ENCODE measurements around the gene ENDOD1.
"Not testable (repeated sequence)": the region's sequence is repeated elsewhere in the genome, so short reads cannot be mapped to it uniquely, and the experiment has no call there.

The ENDOD1 gene, protein sequence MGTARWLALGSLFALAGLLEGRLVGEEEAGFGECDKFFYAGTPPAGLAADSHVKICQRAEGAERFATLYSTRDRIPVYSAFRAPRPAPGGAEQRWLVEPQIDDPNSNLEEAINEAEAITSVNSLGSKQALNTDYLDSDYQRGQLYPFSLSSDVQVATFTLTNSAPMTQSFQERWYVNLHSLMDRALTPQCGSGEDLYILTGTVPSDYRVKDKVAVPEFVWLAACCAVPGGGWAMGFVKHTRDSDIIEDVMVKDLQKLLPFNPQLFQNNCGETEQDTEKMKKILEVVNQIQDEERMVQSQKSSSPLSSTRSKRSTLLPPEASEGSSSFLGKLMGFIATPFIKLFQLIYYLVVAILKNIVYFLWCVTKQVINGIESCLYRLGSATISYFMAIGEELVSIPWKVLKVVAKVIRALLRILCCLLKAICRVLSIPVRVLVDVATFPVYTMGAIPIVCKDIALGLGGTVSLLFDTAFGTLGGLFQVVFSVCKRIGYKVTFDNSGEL

DNA sequence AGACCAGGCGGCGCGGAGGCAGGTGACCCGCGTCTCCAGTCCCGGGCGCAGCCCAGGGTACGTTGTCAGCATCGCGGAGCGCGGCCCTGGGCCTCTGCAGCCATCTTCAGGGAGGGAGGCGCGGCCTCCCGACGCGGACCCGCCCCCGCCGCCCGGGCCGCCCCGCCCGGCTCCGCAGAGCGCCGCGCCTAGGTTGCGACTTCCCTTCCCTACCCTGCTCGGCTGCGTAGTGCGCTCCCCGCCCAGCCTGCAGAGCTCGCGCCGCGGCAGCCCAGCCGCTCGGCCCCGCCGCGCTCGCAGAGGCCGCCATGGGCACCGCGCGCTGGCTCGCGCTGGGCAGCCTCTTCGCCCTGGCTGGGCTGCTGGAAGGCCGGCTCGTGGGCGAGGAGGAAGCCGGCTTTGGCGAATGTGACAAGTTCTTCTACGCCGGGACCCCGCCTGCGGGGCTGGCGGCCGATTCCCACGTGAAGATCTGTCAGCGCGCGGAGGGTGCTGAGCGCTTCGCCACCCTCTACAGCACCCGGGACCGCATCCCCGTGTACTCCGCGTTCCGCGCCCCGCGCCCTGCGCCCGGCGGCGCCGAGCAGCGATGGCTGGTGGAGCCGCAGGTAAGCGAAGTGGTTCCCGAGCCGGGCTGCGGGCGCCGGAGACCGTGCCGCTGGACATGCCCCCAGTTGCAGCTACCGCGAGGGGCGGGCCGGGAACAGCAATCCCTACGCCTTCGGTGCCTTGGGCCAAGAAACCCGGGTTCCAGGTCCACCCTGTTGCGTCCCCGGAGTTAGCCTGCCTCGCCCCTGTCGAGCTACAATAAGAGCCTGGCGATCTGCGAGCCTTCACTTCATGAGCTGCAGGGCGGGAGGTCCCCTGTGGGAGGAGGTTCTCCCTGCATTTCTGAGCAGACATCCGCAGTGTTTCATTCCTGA is at the start of gene ENDOD1:
ENDOD1 (plus strand) TSS at position 227 of the 923 bp plus-strand sequence; CDS start at position 309, 82 bp downstream.
- in situ Hi-C loops (cut with MboI; ENCODE audit: low sequenced_read_pairs), result no loop called here

DNA sequence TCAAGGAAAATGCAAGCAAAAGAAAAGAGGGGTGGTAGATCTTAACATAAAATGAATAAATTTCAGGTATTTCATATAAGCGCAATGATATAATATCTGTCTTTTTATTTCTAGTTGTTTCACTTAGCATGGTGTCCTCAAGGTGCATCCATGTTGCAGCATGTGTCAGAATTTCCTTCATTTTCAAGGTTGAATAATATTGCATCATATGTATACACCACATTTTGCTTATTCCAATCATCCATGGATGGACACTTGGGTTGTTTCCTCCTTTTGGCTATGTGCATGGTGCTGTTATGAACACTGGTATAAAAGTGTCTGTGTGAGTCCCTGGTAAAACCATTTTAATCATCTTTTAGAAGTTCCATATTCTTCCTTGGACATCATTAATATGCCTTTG is 47.4 kb upstream of the ENDOD1 start:
- in situ Hi-C loops (cut with MboI; ENCODE audit: low sequenced_read_pairs), result no loop called here

GRCh38 chr11:95042906-95043305 is 46.7 kb upstream of the ENDOD1 start:
- in situ Hi-C loops (cut with MboI; ENCODE audit: low sequenced_read_pairs), result no loop called here

GRCh38 chr11:95044010-95044409 is 45.6 kb upstream of the ENDOD1 start:
- in situ Hi-C loops (cut with MboI; ENCODE audit: low sequenced_read_pairs), result no loop called here

DNA sequence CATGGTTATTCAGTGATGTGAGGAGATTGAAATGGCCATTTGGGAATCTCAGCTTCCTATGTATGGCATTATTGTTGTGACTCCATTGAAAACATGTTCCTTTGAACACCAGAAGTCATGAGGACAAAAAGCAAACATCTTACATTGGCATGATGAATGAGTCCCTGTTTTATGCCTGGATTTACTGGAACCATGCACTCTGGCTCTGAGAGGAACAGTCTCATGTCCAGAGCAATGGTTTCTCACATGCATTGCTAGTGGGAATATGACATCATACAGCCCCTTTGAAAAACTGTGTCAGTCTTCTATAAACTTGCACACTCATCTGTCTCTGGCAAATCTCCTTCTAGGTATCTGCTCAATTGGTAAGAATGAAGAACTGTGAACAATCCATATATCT is 43.8 kb upstream of the ENDOD1 start:
- in situ Hi-C loops (cut with MboI; ENCODE audit: low sequenced_read_pairs), result no loop called here

- in situ Hi-C loops (cut with MboI; ENCODE audit: low sequenced_read_pairs), result not testable (repeated sequence)
These were observed 40.5 kb upstream of the ENDOD1 start, which contains the start of gene KDM4F for GRCh38 chr11:95049122-95049521. KDM4F (plus strand) TSS chr11:95049422.

GRCh38 chr11:95050595-95051202 is 38.9 kb upstream of the ENDOD1 start:
- in situ Hi-C loops (cut with MboI; ENCODE audit: low sequenced_read_pairs), result no loop called here

DNA sequence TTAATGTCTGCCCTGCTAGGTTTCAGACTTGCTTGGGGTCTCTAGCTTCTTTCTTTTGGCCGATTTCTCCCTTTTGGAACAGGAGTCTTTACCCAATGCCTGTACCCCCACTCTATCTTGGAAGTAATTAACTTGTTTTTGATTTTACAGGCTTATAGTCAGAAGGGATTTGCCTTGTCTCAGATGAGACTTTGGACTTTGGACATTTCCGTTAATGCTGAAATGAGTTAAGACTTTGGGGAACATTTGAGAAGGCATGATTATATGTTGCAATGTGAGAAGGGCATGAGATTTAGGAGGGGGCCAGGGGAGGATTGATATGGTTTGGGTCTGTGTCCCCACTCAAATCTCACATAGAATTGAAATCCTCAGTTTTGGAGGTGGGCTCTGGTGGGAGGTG is 35.3 kb upstream of the ENDOD1 start:
- in situ Hi-C loops (cut with MboI; ENCODE audit: low sequenced_read_pairs), result no loop called here

- in situ Hi-C loops (cut with MboI; ENCODE audit: low sequenced_read_pairs), result no loop called here
These were observed 34.3 kb upstream of the ENDOD1 start for GRCh38 chr11:95055283-95055897.

GRCh38 chr11:95057959-95058358 is 31.7 kb upstream of the ENDOD1 start:
- in situ Hi-C loops (cut with MboI; ENCODE audit: low sequenced_read_pairs), result no loop called here

- in situ Hi-C loops (cut with MboI; ENCODE audit: low sequenced_read_pairs), result no loop called here
These were observed 31.0 kb upstream of the ENDOD1 start for GRCh38 chr11:95058621-95059020.

DNA sequence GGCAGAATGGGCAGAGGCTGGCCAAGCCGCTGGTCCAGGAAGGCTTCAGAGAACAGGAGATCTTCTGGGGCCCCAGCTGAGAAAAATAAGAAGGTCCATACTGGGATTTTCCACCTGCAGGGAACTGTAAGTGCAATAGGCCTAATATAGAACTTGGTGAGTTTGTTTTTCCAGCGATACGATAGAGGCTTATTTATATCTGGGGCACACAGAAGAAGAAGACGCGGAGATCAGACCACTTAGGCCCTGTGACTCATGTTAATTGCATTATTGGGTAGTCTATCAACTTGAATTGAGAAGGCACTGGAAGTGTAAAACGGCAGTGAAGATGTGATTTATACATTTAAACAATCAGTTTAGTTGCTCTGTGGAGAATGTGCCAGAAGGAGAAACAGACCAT is 30.6 kb upstream of the ENDOD1 start:
- in situ Hi-C loops (cut with MboI; ENCODE audit: low sequenced_read_pairs), result no loop called here

GRCh38 chr11:95065336-95065735 is 24.3 kb upstream of the ENDOD1 start:
- in situ Hi-C loops (cut with MboI; ENCODE audit: low sequenced_read_pairs), result no loop called here

DNA sequence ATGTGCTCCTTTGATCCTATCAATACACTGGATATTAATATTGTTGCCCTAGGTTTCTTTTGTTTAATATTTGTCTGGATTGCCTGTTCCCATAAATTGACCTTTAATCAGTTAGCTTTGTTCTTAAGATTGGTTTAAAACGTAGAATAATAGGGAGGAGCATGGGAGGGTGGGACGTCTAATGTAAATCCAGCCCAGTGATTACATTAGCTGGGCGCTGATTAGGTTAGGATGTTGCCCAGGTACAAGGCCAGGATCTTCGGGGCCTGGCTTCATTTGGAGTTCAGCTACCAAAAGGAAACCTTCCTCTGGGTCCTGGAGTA is 23.0 kb upstream of the ENDOD1 start, which contains the start of gene SRSF8:
SRSF8 (plus strand) TSS at position 204 of the 323 bp plus-strand sequence. CDS start 308 bp downstream, outside the sequence.
- in situ Hi-C loops (cut with MboI; ENCODE audit: low sequenced_read_pairs), result no loop called here

GRCh38 chr11:95067039-95067840 is 22.4 kb upstream of the ENDOD1 start:
- in situ Hi-C loops (cut with MboI; ENCODE audit: low sequenced_read_pairs), result no loop called here

GRCh38 chr11:95067841-95068219 is 21.8 kb upstream of the ENDOD1 start:
- in situ Hi-C loops (cut with MboI; ENCODE audit: low sequenced_read_pairs), result no loop called here

DNA sequence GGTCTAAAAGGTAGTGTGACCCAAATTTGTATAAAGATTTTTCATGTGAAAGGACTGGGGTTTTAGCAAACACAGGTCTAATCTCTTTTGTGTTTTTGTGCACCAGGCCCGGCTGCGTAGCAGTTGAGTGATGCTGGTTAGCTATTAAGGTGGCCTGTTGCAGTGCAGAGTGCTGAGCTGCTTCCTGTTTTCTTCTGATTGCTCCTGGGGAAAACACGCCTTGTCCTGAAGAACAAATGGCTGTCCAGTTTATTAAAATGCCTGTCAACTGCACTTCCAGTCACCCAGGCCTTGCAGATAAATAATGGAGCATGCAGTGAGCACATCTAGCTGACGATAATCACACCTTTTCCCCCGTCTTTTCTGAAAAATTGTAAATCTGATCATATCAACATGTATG is 21.1 kb upstream of the ENDOD1 start:
- in situ Hi-C loops (cut with MboI; ENCODE audit: low sequenced_read_pairs), result no loop called here

GRCh38 chr11:95070471-95070870 is 19.2 kb upstream of the ENDOD1 start:
- in situ Hi-C loops (cut with MboI; ENCODE audit: low sequenced_read_pairs), result no loop called here

- in situ Hi-C loops (cut with MboI; ENCODE audit: low sequenced_read_pairs), result no loop called here
These were observed 16.7 kb upstream of the ENDOD1 start for GRCh38 chr11:95072948-95073347.

Measured in HL-60/S4 treated with phorbol 12-myristate 13-acetate at 8.2 ng/mL for 4 days and 3 days (cell line).